SIG-M5 (cell line): ENCODE measurements around the gene WDFY1.
A peak's percentile ranks its signal among the peaks of the same experiment; 100 is the strongest.

ENCODE experiments used
- DNase-seq: peaks from one replicate; lab custom pipeline; 2025; lab: John Stamatoyannopoulos, UW

WDFY1 gene

GRCh38 chr2:223856584-223856983, 88.6 kb downstream of the WDFY1 start:
- DNase-seq = no peak

GRCh38 chr2:223856021-223856420, 89.1 kb downstream of the WDFY1 start:
- no peak for DNase-seq

- DNase-seq = no peak
Observed at GRCh38 chr2:223855426-223855825, 89.7 kb downstream of the WDFY1 start.

- DNase-seq = no peak
Observed at GRCh38 chr2:223854741-223855140, 90.4 kb downstream of the WDFY1 start.

GRCh38 chr2:223853425-223853837, 91.7 kb downstream of the WDFY1 start:
- DNase-seq = no peak

GRCh38 chr2:223852281-223852795, 92.8 kb downstream of the WDFY1 start:
- no peak for DNase-seq

GRCh38 chr2:223847410-223847809, 97.7 kb downstream of the WDFY1 start:
- DNase-seq = no peak

GRCh38 chr2:223846515-223846914, 98.6 kb downstream of the WDFY1 start:
- no peak for DNase-seq

GRCh38 chr2:223841436-223842190, 103.5 kb downstream of the WDFY1 start:
- no peak for DNase-seq

- no peak for DNase-seq
Observed at GRCh38 chr2:223837287-223838061, 107.7 kb downstream of the WDFY1 start, which contains the start of gene AP1S3. AP1S3 (minus strand) TSS chr2:223837582; CDS start chr2:223837450, 132 bp downstream.

- peak; percentile 87 for DNase-seq
Observed at GRCh38 chr2:223835701-223836532, 109.2 kb downstream of the WDFY1 start.

GRCh38 chr2:223834431-223834830, 110.7 kb downstream of the WDFY1 start:
- DNase-seq = no peak

- no peak for DNase-seq
Observed at GRCh38 chr2:223832241-223832903, 112.8 kb downstream of the WDFY1 start.

GRCh38 chr2:223829128-223829527, 116.0 kb downstream of the WDFY1 start:
- no peak for DNase-seq

- no peak for DNase-seq
Observed at GRCh38 chr2:223828314-223828713, 116.8 kb downstream of the WDFY1 start.

- DNase-seq = no peak
Observed at GRCh38 chr2:223826995-223827394, 118.1 kb downstream of the WDFY1 start.
